ENCODE data around the gene KCNIP1. TPM values are rescaled to one million over a fixed set of nuclear protein-coding genes. Genes with fewer than 3 reads are reported as not detected.

Gene KCNIP1
- total RNA-seq, 4 donors from 2014 or later, result 1.2 to 2.7 TPM; not detected in 2

GRCh38 chr5:170634256-170634990 lies 130.6 kb downstream of the KCNIP1 start:
- Histone ChIP-seq H3K4me3 (no peak overlapping the region), H3K36me3 (no peaks in the 10 kb centered on the region), H3K27me3 (no peaks in the 10 kb centered on the region), H3K4me1 (peaks cover 0 to 19% (median 12%) of the 10 kb centered on the region in 4 donors), H3K27ac (peak overlapping the region; percentile 61 to 89 (median 63)), H3K9me3 (no peaks in the 10 kb centered on the region)
- no peak for TF ChIP-seq CTCF (IDR thresholded peaks at IDR 0.05)
- TF ChIP-seq POLR2AphosphoS5 (IDR thresholded peaks at IDR 0.05), result no peak
- TF ChIP-seq EP300 (IDR thresholded peaks at IDR 0.05; ENCODE audit: low read depth), result no peak
- TF ChIP-seq POLR2A (IDR thresholded peaks at IDR 0.05), result no peak
- intact Hi-C loops (cut with DNase I; ENCODE audit: low total_unique reads), result no loop called here
- 50 to 53% methylated on average over 2 to 6 of the region's 6 CpGs for WGBS, 2 donors (ENCODE audit: low coverage in 1 of 2)
- in situ Hi-C loops (cut with MboI; ENCODE audit: low pct_ligation_motif_present in 1 of 4, low pct_unique_long_range_greater_than_20kb in 1 of 4, low sequenced_read_pairs in 3 of 4), result no loop called here
- DNase-seq, result no peak

- WGBS, 2 donors (ENCODE audit: low coverage in 1 of 2), result 80 to 87% methylated on average over 1 to 3 of the region's 3 CpGs
- intact Hi-C loops (cut with DNase I; ENCODE audit: low total_unique reads) (no loop called here), in situ Hi-C loops (cut with MboI; ENCODE audit: low pct_ligation_motif_present in 1 of 4, low pct_unique_long_range_greater_than_20kb in 1 of 4, low sequenced_read_pairs in 3 of 4) (no loop called here)
Measured at GRCh38 chr5:170635706-170636105, 131.9 kb downstream of the KCNIP1 start.

DNA sequence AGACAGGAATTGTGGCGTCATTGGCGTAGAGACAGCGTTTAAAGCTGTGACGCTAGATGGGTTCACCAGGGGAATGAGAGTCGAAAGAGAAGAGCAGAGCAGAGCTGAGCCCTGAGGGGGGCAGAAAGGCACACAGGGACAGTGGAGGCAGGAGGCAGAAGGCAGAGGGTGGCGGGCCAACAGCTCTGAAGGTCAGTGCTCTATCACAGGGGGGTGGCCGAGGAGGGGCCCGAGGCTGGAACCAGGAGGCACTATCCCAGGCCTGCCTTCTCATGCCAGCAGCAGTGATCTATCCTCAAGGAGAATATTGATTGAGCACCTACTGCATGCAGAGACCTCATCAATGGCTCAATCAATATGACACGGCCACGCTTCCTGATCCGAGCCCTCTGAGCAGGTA lies 132.4 kb downstream of the KCNIP1 start:
- Histone ChIP-seq H3K9me3 (no peaks in the 10 kb centered on the region), H3K4me3 (no peak overlapping the region), H3K36me3 (no peaks in the 10 kb centered on the region), H3K4me1 (peaks cover 0 to 19% (median 12%) of the 10 kb centered on the region in 4 donors), H3K27ac (no peak overlapping the region), H3K27me3 (no peaks in the 10 kb centered on the region)
- TF ChIP-seq CTCF (IDR thresholded peaks at IDR 0.05), result no peak
- TF ChIP-seq POLR2AphosphoS5 (IDR thresholded peaks at IDR 0.05), result no peak
- no peak for TF ChIP-seq EP300 (IDR thresholded peaks at IDR 0.05; ENCODE audit: low read depth)
- no peak for TF ChIP-seq POLR2A (IDR thresholded peaks at IDR 0.05)
- 89 to 90% methylated on average over 7 to 11 of the region's 11 CpGs for WGBS, 2 donors (ENCODE audit: low coverage in 1 of 2)
- in situ Hi-C loops (cut with MboI; ENCODE audit: low pct_ligation_motif_present in 1 of 4, low pct_unique_long_range_greater_than_20kb in 1 of 4, low sequenced_read_pairs in 3 of 4), result no loop called here
- DNase-seq, result no peak
- intact Hi-C loops (cut with DNase I; ENCODE audit: low total_unique reads), result no loop called here

More at GRCh38 chr5:170635706-170636105, 131.9 kb downstream of the KCNIP1 start:
- no peak for DNase-seq
- Histone ChIP-seq H3K27me3 (no peaks in the 10 kb centered on the region), H3K27ac (no peak overlapping the region), H3K4me3 (no peak overlapping the region), H3K9me3 (no peaks in the 10 kb centered on the region), H3K36me3 (no peaks in the 10 kb centered on the region), H3K4me1 (peaks cover 0 to 19% (median 12%) of the 10 kb centered on the region in 4 donors)
- TF ChIP-seq CTCF (IDR thresholded peaks at IDR 0.05), result no peak
- TF ChIP-seq POLR2A (IDR thresholded peaks at IDR 0.05), result no peak
- TF ChIP-seq EP300 (IDR thresholded peaks at IDR 0.05; ENCODE audit: low read depth), result no peak
- no peak for TF ChIP-seq POLR2AphosphoS5 (IDR thresholded peaks at IDR 0.05)

DNA sequence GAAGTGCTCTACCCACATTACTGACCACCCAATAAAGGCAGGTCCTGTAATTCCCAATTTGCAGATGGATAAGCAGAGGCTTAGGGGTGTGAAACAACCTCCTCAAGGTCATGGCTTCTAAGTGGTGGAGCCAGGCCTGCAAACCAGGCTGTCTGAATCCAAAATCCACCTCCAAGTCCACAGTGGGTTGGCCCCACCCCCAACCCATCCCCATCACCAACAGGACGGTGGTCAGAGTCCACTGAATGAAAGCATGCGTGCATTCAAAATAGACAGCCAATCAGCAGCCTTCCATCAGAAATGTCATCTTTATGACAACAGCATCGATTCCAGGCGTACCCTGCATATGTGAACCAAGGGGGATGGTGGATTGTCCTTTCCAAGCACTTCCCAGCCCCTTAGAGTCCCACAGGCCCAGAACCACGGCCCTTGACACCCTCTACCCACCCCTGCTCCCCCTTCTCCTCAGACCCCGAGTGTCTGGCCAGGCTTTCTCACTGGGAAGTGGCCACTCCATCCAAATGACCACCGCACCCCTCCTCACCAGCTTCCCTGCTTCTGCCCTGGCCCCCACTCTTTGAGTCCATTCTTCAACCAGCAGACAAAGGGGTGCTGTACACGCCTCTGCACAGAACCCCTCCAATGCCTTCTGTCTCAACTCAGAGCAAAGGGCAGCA lies 133.1 kb downstream of the KCNIP1 start:
- intact Hi-C loops (cut with DNase I; ENCODE audit: low total_unique reads) (no loop called here), in situ Hi-C loops (cut with MboI; ENCODE audit: low pct_ligation_motif_present in 1 of 4, low pct_unique_long_range_greater_than_20kb in 1 of 4, low sequenced_read_pairs in 3 of 4) (no loop called here)
- no peaks in the 10 kb centered on the region for H3K36me3 ChIP-seq
- peaks cover 0 to 19% (median 12%) of the 10 kb centered on the region in 4 donors for H3K4me1 ChIP-seq
- H3K27ac ChIP-seq, result no peak overlapping the region
- H3K27me3 ChIP-seq, result no peaks in the 10 kb centered on the region
- no peaks in the 10 kb centered on the region for H3K9me3 ChIP-seq
- H3K4me3 ChIP-seq, result no peak overlapping the region
- TF ChIP-seq EP300 (IDR thresholded peaks at IDR 0.05; ENCODE audit: low read depth) (no peak), POLR2A (IDR thresholded peaks at IDR 0.05) (no peak), CTCF (IDR thresholded peaks at IDR 0.05) (no peak), POLR2AphosphoS5 (IDR thresholded peaks at IDR 0.05) (no peak)
- 63 to 73% methylated on average over 2 to 8 of the region's 8 CpGs for WGBS, 2 donors (ENCODE audit: low coverage in 1 of 2)
- no peak for DNase-seq

Data from transverse colon (tissue), 4 donors.